Measurements from ENCODE around the gene KIF26B.

Gene KIF26B

DNA sequence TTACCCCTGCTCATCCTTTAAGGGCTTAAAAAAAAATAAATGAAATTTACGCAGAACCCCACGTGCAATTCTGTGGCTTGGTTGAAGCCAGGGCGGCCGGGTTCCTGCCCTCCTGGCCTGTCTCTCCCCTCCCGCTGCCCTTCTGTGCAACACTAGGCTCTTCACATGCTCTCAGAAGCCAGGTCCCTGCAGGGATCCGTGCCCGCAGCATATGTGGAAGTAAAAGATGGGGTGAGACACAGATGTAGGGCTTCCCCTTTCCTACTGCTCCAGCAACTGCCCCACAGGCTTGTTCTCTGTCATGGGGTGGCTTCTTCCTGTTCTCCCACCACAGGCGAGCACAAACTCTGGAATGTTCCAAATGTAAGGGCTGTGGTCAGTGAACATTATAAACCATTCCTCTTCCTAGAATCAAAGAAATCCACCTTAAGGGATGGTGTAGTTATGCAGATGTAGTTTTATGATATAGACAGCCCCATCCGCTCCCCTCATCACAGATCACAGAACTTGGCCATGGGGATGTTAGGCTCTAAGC is 535.4 kb downstream of the KIF26B start:
- Histone ChIP-seq H3K4me2 (ENCODE audit: low read depth, low read length, poor library complexity, severe bottlenecking) (no peak overlapping the region), H3K9me2 (replicated peaks; ENCODE audit: low read depth, low read length) (no peaks in the 10 kb centered on the region), H3K27me3 (ENCODE audit: insufficient read depth, low read length, poor library complexity, severe bottlenecking) (no peaks in the 10 kb centered on the region), H3K4me3 (ENCODE audit: low read length, poor library complexity, severe bottlenecking) (no peak overlapping the region), H2AFZ (ENCODE audit: low read length) (no peak overlapping the region), H3K4me1 (ENCODE audit: insufficient read depth, low read length, poor library complexity, severe bottlenecking) (no peaks in the 10 kb centered on the region), H3K36me3 (ENCODE audit: insufficient read depth, low read length) (no peaks in the 10 kb centered on the region), H3F3A (ENCODE audit: low read depth) (no peaks in the 10 kb centered on the region), H4K20me1 (ENCODE audit: insufficient read depth, low read length, poor library complexity, severe bottlenecking) (no peaks in the 10 kb centered on the region), H3K9ac (ENCODE audit: low read depth, low read length, poor library complexity, severe bottlenecking) (no peak overlapping the region), H3K9me3 (ENCODE audit: insufficient read depth, low read depth, low read length) (no peaks in the 10 kb centered on the region), H3K79me2 (ENCODE audit: insufficient read depth, low read length) (no peaks in the 10 kb centered on the region)
- TF ChIP-seq, protein P1, sequence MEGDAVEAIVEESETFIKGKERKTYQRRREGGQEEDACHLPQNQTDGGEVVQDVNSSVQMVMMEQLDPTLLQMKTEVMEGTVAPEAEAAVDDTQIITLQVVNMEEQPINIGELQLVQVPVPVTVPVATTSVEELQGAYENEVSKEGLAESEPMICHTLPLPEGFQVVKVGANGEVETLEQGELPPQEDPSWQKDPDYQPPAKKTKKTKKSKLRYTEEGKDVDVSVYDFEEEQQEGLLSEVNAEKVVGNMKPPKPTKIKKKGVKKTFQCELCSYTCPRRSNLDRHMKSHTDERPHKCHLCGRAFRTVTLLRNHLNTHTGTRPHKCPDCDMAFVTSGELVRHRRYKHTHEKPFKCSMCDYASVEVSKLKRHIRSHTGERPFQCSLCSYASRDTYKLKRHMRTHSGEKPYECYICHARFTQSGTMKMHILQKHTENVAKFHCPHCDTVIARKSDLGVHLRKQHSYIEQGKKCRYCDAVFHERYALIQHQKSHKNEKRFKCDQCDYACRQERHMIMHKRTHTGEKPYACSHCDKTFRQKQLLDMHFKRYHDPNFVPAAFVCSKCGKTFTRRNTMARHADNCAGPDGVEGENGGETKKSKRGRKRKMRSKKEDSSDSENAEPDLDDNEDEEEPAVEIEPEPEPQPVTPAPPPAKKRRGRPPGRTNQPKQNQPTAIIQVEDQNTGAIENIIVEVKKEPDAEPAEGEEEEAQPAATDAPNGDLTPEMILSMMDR (conservative IDR thresholded peaks at IDR 0.05; ENCODE audit: low read length), result no peak
- no peak for TF ChIP-seq EZH2phosphoT487 (IDR thresholded peaks at IDR 0.05; ENCODE audit: borderline replicate concordance)

GRCh38 chr1:245690946-245691541 is 536.3 kb downstream of the KIF26B start:
- Histone ChIP-seq H3K36me3 (ENCODE audit: insufficient read depth, low read length) (no peaks in the 10 kb centered on the region), H3K27me3 (ENCODE audit: insufficient read depth, low read length, poor library complexity, severe bottlenecking) (no peaks in the 10 kb centered on the region), H3K9ac (ENCODE audit: low read depth, low read length, poor library complexity, severe bottlenecking) (no peak overlapping the region), H3K4me3 (ENCODE audit: low read length, poor library complexity, severe bottlenecking) (no peak overlapping the region), H3K9me3 (ENCODE audit: insufficient read depth, low read depth, low read length) (no peaks in the 10 kb centered on the region), H2AFZ (ENCODE audit: low read length) (no peak overlapping the region), H3K4me1 (ENCODE audit: insufficient read depth, low read length, poor library complexity, severe bottlenecking) (no peaks in the 10 kb centered on the region), H3F3A (ENCODE audit: low read depth) (no peaks in the 10 kb centered on the region), H3K9me2 (replicated peaks; ENCODE audit: low read depth, low read length) (no peaks in the 10 kb centered on the region), H3K4me2 (ENCODE audit: low read depth, low read length, poor library complexity, severe bottlenecking) (no peak overlapping the region), H4K20me1 (ENCODE audit: insufficient read depth, low read length, poor library complexity, severe bottlenecking) (no peaks in the 10 kb centered on the region), H3K79me2 (ENCODE audit: insufficient read depth, low read length) (no peaks in the 10 kb centered on the region)
- TF ChIP-seq EZH2phosphoT487 (IDR thresholded peaks at IDR 0.05; ENCODE audit: borderline replicate concordance), result no peak
- TF ChIP-seq, protein P1 (conservative IDR thresholded peaks at IDR 0.05; ENCODE audit: low read length), result no peak

- Histone ChIP-seq H3K9ac (ENCODE audit: low read depth, low read length, poor library complexity, severe bottlenecking) (no peak overlapping the region), H3F3A (ENCODE audit: low read depth) (no peaks in the 10 kb centered on the region), H3K79me2 (ENCODE audit: insufficient read depth, low read length) (no peaks in the 10 kb centered on the region), H3K4me1 (ENCODE audit: insufficient read depth, low read length, poor library complexity, severe bottlenecking) (no peaks in the 10 kb centered on the region), H3K36me3 (ENCODE audit: insufficient read depth, low read length) (no peaks in the 10 kb centered on the region), H2AFZ (ENCODE audit: low read length) (no peak overlapping the region), H3K27me3 (ENCODE audit: insufficient read depth, low read length, poor library complexity, severe bottlenecking) (no peaks in the 10 kb centered on the region), H4K20me1 (ENCODE audit: insufficient read depth, low read length, poor library complexity, severe bottlenecking) (no peaks in the 10 kb centered on the region), H3K4me3 (ENCODE audit: low read length, poor library complexity, severe bottlenecking) (no peak overlapping the region), H3K9me3 (ENCODE audit: insufficient read depth, low read depth, low read length) (no peaks in the 10 kb centered on the region), H3K4me2 (ENCODE audit: low read depth, low read length, poor library complexity, severe bottlenecking) (no peak overlapping the region), H3K9me2 (replicated peaks; ENCODE audit: low read depth, low read length) (no peaks in the 10 kb centered on the region)
- no peak for TF ChIP-seq EZH2phosphoT487 (IDR thresholded peaks at IDR 0.05; ENCODE audit: borderline replicate concordance)
- TF ChIP-seq, protein P1 (conservative IDR thresholded peaks at IDR 0.05; ENCODE audit: low read length), result no peak
These were observed 537.1 kb downstream of the KIF26B start for GRCh38 chr1:245691897-245692296.

Measured in Loucy (cell line).